Liver (tissue), 9 donors: ENCODE results near the gene CHKA. TPM values are rescaled to one million over a fixed set of nuclear protein-coding genes. Genes with fewer than 3 reads are reported as not detected.
A peak's percentile ranks its signal among the peaks of the same experiment; 100 is the strongest.

Source experiments
- DNase-seq: peaks from one replicate; pipeline ENCODE4 v3.0.0-alpha.2; 2017; ENCODE audit warnings: low spot score
- H3K27ac ChIP-seq, 2 donors: one replicate each; pipeline ENCODE4 v1.7.0; 2013; ENCODE audit warnings: inconsistent platforms in 2 of 2, low read length in 2 of 2, control low read depth in 1 of 2, low read depth in 1 of 2, mild to moderate bottlenecking in 1 of 2
- H3K27me3 ChIP-seq, 4 donors: one replicate each; pipeline versions ENCODE4 v1.6.1 to v1.7.0; 2013; ENCODE audit warnings: low read length in 3 of 4, inconsistent platforms in 1 of 4, mild to moderate bottlenecking in 1 of 4, moderate library complexity in 1 of 4; ENCODE audit not compliant: control insufficient read depth in 4 of 4, insufficient read depth in 4 of 4
- H3K36me3 ChIP-seq, 4 donors: one replicate each; pipeline versions ENCODE4 v1.6.1 to v1.7.0; 2013; ENCODE audit warnings: low read length in 3 of 4, mild to moderate bottlenecking in 3 of 4, low read depth in 1 of 4, moderate library complexity in 1 of 4; ENCODE audit not compliant: control insufficient read depth in 4 of 4, insufficient read depth in 3 of 4
- H3K4me1 ChIP-seq, 4 donors: one replicate each; pipeline versions ENCODE4 v1.6.1 to v1.7.0; 2013; ENCODE audit warnings: low read length in 3 of 4, mild to moderate bottlenecking in 3 of 4, moderate library complexity in 1 of 4; ENCODE audit not compliant: control insufficient read depth in 4 of 4, insufficient read depth in 4 of 4
- H3K4me3 ChIP-seq, 3 donors: one replicate each; pipeline versions ENCODE4 v1.6.1 to v1.7.0; 2013; ENCODE audit warnings: low read length in 3 of 3, control low read depth in 1 of 3, low read depth in 1 of 3, mild to moderate bottlenecking in 1 of 3
- H3K9ac ChIP-seq, 2 donors: one replicate each; pipeline ENCODE4 v1.7.0; 2013; ENCODE audit warnings: low read length in 2 of 2, mild to moderate bottlenecking in 2 of 2, moderate library complexity in 2 of 2, control low read depth in 1 of 2, low read depth in 1 of 2
- H3K9me3 ChIP-seq, 4 donors: one replicate each; pipeline versions ENCODE4 v1.6.1 to v1.7.0; 2013; ENCODE audit warnings: low read length in 3 of 4; ENCODE audit not compliant: control insufficient read depth in 4 of 4
- ATF3 ChIP-seq: IDR thresholded peaks from 2 replicates; pipeline ENCODE4 v1.6.1; 2016; ENCODE audit warnings: antibody characterized with exemption
- EGR1 ChIP-seq, 2 donors: IDR thresholded peaks; 2 replicates each; pipeline ENCODE4 v1.6.1; 2016 to 2018; ENCODE audit warnings: antibody characterized with exemption in 2 of 2, low read depth in 2 of 2
- FOXA1 ChIP-seq: IDR thresholded peaks from 2 replicates; pipeline ENCODE4 v1.6.1; 2016; ENCODE audit warnings: antibody characterized with exemption
- FOXA2 ChIP-seq: IDR thresholded peaks from 2 replicates; pipeline ENCODE4 v1.6.1; 2016; ENCODE audit warnings: antibody characterized with exemption
- HNF4A ChIP-seq, 2 donors: conservative IDR thresholded peaks; 2 replicates each; pipeline ENCODE4 v1.6.1; 2016; ENCODE audit warnings: antibody characterized with exemption in 2 of 2, mild to moderate bottlenecking in 2 of 2
- HNF4G ChIP-seq: IDR thresholded peaks from 2 replicates; pipeline ENCODE4 v1.6.1; 2016; ENCODE audit warnings: antibody characterized with exemption
- RAD21 ChIP-seq, 2 donors: IDR thresholded peaks; 2 replicates each; pipeline ENCODE4 v1.6.1; 2016; ENCODE audit warnings: antibody characterized with exemption in 2 of 2, mild to moderate bottlenecking in 2 of 2
- RXRA ChIP-seq, 2 donors: IDR thresholded peaks; 2 replicates each; pipeline ENCODE4 v1.6.1; 2017 to 2018; ENCODE audit warnings: antibody characterized with exemption in 2 of 2, mild to moderate bottlenecking in 1 of 2
- SP1 ChIP-seq: IDR thresholded peaks from 2 replicates; pipeline ENCODE4 v1.6.1; 2018; ENCODE audit warnings: antibody characterized with exemption, mild to moderate bottlenecking
- WGBS: extraction: QIAGEN DNeasy Blood & Tissue Kit; methylation state at CpG from one replicate; pipeline ENCODE4 v1.1.7; 2013; 5-methylcytosine and 5-hydroxymethylcytosine counted together
- polyA plus RNA-seq, 2 donors: library from polyadenylated mRNA; stranded (reverse) in 1 of 2; unstranded in 1 of 2; fragments of 200-250 nt in 1 of 2; fragments of >200 nt in 1 of 2; fragmentation: Nextera tagmentation in 1 of 2; extraction: Ambion mirVana in 1 of 2; gene quantifications; one replicate each; pipeline versions ENCODE4 v1.2.1 to v1.2.3, GENCODE V29; 2013 to 2015
- total RNA-seq, 2 donors: library from RNA; depleted of rRNA; stranded (reverse); fragments of >200 nt; gene quantifications; one replicate each; pipeline ENCODE4 v1.2.3, GENCODE V29; 2014
- TF ChIP-seq, protein P1 (sequence below): IDR thresholded peaks from 2 replicates; pipeline ENCODE4 v1.6.1; 2016; ENCODE audit warnings: antibody characterized with exemption, mild to moderate bottlenecking
- TF ChIP-seq, protein P2 (sequence below): fragments of 150-350 bp; IDR thresholded peaks from 2 replicates; pipeline ENCODE4 v1.5.1; 2017; ENCODE audit warnings: improper control_type of control experiment, low read depth, low read length; ENCODE audit not compliant: missing input control
- donor health status: healthy.
- donor health status: healthy.
- donor health status: healthy.
- donor health status: healthy.
- donor health status: healthy.

The CHKA gene
- total and polyA plus RNA-seq, 4 donors, result 11.4 to 41.9 (median 17.3) TPM

DNA sequence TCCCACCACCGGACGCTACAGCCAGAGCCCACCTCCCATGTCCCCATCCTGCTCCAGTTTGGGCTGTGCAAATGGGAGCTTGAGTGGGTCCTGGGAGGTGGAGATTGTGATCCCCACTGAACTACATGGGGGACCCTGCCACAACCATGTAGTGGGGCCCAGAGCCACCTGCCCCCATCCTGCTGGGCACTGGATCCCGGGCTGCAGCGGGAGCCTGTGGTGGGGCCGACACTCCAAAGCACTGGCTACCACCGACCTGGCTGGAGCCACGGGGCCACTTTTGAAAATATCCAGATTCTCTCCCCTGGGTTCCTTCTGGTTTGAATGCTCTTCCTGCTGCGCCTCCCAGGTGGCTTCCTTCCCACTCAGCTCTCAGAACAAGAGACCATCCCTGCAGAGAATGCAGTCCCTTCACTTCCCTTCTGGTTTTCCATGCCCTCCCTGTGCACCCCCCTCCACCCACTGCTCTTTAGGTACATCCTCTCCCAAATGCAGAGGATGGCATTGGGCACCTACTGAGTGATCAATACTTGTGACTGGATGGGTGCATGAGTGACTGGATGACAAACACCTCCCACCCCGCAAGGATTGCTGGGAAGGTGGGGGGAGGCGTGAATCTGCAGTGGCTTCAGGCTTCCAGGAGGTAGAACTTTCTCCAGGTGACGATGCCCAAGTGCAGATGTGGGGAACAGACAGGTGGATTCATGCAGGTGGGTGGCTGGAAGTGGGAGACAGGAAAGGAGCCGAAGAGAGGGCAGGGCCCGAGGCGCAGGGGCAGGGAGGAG, 116.4 kb downstream of the CHKA start:
- Histone ChIP-seq H3K9ac (no peak overlapping the region), H3K4me3 (no peak overlapping the region), H3K27me3 (no peaks in the 10 kb centered on the region), H3K27ac (no peak overlapping the region), H3K36me3 (no peaks in the 10 kb centered on the region), H3K9me3 (no peaks in the 10 kb centered on the region), H3K4me1 (peaks cover 0 to 22% (median 14%) of the 10 kb centered on the region in 4 donors)
- 84% methylated on average over 14 of the region's 14 CpGs for WGBS
- no peak for DNase-seq
- TF ChIP-seq ATF3, result no peak
- TF ChIP-seq HNF4A (conservative IDR thresholded peaks at IDR 0.05), result no peak
- TF ChIP-seq, protein P1, sequence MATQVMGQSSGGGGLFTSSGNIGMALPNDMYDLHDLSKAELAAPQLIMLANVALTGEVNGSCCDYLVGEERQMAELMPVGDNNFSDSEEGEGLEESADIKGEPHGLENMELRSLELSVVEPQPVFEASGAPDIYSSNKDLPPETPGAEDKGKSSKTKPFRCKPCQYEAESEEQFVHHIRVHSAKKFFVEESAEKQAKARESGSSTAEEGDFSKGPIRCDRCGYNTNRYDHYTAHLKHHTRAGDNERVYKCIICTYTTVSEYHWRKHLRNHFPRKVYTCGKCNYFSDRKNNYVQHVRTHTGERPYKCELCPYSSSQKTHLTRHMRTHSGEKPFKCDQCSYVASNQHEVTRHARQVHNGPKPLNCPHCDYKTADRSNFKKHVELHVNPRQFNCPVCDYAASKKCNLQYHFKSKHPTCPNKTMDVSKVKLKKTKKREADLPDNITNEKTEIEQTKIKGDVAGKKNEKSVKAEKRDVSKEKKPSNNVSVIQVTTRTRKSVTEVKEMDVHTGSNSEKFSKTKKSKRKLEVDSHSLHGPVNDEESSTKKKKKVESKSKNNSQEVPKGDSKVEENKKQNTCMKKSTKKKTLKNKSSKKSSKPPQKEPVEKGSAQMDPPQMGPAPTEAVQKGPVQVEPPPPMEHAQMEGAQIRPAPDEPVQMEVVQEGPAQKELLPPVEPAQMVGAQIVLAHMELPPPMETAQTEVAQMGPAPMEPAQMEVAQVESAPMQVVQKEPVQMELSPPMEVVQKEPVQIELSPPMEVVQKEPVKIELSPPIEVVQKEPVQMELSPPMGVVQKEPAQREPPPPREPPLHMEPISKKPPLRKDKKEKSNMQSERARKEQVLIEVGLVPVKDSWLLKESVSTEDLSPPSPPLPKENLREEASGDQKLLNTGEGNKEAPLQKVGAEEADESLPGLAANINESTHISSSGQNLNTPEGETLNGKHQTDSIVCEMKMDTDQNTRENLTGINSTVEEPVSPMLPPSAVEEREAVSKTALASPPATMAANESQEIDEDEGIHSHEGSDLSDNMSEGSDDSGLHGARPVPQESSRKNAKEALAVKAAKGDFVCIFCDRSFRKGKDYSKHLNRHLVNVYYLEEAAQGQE, result no peak
- TF ChIP-seq EGR1 (IDR thresholded peaks at IDR 0.05; ENCODE audit: low read depth in 2 of 2), result no peak
- no peak for TF ChIP-seq RXRA (IDR thresholded peaks at IDR 0.05)
- TF ChIP-seq FOXA1, result no peak
- TF ChIP-seq HNF4G, result no peak
- no peak for TF ChIP-seq RAD21 (IDR thresholded peaks at IDR 0.05)
- TF ChIP-seq, protein P2, sequence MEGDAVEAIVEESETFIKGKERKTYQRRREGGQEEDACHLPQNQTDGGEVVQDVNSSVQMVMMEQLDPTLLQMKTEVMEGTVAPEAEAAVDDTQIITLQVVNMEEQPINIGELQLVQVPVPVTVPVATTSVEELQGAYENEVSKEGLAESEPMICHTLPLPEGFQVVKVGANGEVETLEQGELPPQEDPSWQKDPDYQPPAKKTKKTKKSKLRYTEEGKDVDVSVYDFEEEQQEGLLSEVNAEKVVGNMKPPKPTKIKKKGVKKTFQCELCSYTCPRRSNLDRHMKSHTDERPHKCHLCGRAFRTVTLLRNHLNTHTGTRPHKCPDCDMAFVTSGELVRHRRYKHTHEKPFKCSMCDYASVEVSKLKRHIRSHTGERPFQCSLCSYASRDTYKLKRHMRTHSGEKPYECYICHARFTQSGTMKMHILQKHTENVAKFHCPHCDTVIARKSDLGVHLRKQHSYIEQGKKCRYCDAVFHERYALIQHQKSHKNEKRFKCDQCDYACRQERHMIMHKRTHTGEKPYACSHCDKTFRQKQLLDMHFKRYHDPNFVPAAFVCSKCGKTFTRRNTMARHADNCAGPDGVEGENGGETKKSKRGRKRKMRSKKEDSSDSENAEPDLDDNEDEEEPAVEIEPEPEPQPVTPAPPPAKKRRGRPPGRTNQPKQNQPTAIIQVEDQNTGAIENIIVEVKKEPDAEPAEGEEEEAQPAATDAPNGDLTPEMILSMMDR, result no peak

- TF ChIP-seq FOXA2 (no peak), SP1 (peak; percentile 26)
- no peaks in the 10 kb centered on the region for H3K9me3 ChIP-seq
- DNase-seq, result peak; percentile 82
- H3K36me3 ChIP-seq, result peaks cover 0 to 2% (median 0%) of the 10 kb centered on the region in 4 donors
- H3K27me3 ChIP-seq, result no peaks in the 10 kb centered on the region
- H3K9ac ChIP-seq, result no peak within 1 kb of the TSS
- peak within 1 kb of the TSS in 2 of 3 donors; percentile 66 to 83 for H3K4me3 ChIP-seq
- H3K27ac ChIP-seq, result peak within 1 kb of the TSS; percentile 36 to 57
- 5% methylated on average over 64 of the region's 64 CpGs for WGBS
- peaks cover 0 to 15% (median 10%) of the 10 kb centered on the region in 4 donors for H3K4me1 ChIP-seq
Observed at GRCh38 chr11:68003846-68004550, 117.2 kb downstream of the CHKA start, which contains the start of gene UNC93B1. Gene UNC93B1 (minus strand): TSS chr11:68004097. CDS start chr11:68004043, 54 bp downstream.
